Fibroblast of the aortic adventitia (primary cell): Measurements from ENCODE around the gene PIEZO2. TPM values are rescaled to one million over a fixed set of nuclear protein-coding genes. Genes with fewer than 3 reads are reported as not detected.

Source experiments
- DNase-seq: peaks from one replicate; pipeline ENCODE4 v3.0.0-alpha.2; 2010; ENCODE audit warnings: low read depth
- H3K4me3 ChIP-seq: 2 replicates; pipeline ENCODE4 v1.5.1; 2011; ENCODE audit warnings: low read depth, mild to moderate bottlenecking, control low read depth, low read length, moderate library complexity
- total RNA-seq: library from RNA; depleted of rRNA; stranded (reverse); fragments of >200 nt; gene quantifications from 2 replicates; pipeline ENCODE4 v1.2.3, GENCODE V29; 2012; ENCODE audit warnings: low replicate concordance
- TF ChIP-seq, protein P1 (sequence below): IDR thresholded peaks from 2 replicates; pipeline ENCODE4 v1.5.1; 2011; ENCODE audit warnings: mild to moderate bottlenecking, low read length, control low read depth, inconsistent platforms; ENCODE audit not compliant: insufficient read depth

The PIEZO2 gene
- total RNA-seq, 1 donor, result 1.6 TPM

DNA sequence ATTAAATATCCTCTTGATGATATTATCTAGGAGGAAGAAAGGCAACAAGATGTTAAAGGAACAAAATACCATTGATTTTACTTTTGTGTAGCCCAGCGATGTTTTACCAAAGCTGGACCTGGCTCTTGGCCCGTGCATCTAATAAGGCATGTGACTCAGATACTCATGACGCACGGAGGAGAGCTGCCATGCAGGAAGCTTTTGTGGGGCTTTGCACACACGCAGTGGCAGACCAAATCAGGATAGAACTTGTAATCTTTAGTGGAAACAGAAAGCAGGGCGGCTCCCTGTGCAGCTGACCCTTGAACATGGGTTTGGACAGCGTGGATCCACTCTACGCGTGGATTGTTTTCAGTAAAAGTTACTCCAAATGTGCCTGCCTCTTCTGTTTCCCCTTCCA is 433.6 kb downstream of the PIEZO2 start:
- TF ChIP-seq, protein P1, sequence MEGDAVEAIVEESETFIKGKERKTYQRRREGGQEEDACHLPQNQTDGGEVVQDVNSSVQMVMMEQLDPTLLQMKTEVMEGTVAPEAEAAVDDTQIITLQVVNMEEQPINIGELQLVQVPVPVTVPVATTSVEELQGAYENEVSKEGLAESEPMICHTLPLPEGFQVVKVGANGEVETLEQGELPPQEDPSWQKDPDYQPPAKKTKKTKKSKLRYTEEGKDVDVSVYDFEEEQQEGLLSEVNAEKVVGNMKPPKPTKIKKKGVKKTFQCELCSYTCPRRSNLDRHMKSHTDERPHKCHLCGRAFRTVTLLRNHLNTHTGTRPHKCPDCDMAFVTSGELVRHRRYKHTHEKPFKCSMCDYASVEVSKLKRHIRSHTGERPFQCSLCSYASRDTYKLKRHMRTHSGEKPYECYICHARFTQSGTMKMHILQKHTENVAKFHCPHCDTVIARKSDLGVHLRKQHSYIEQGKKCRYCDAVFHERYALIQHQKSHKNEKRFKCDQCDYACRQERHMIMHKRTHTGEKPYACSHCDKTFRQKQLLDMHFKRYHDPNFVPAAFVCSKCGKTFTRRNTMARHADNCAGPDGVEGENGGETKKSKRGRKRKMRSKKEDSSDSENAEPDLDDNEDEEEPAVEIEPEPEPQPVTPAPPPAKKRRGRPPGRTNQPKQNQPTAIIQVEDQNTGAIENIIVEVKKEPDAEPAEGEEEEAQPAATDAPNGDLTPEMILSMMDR, result no peak
- H3K4me3 ChIP-seq, result no peak overlapping the region
- peak; percentile 90 for DNase-seq

DNA sequence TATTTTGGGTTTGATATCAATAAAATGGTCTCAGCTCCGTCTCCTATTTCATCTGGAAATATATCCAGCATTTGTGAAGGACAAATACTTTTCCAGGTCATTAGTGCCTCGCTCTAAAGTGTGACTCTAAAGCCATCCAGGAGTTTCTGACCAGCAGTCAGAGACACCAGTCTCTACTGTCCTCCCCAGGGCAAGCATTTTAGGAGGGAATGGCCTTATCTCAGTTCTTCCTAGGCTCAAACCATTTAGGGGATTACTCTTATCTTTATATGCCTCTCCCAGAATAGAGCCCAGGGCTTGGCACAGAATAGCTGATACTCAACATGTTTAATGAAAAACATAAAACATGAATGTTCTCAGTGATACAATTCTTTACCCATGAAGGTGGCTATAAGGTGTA is 436.0 kb downstream of the PIEZO2 start:
- TF ChIP-seq, protein P1, result no peak
- no peak for DNase-seq
- H3K4me3 ChIP-seq, result no peak overlapping the region

DNA sequence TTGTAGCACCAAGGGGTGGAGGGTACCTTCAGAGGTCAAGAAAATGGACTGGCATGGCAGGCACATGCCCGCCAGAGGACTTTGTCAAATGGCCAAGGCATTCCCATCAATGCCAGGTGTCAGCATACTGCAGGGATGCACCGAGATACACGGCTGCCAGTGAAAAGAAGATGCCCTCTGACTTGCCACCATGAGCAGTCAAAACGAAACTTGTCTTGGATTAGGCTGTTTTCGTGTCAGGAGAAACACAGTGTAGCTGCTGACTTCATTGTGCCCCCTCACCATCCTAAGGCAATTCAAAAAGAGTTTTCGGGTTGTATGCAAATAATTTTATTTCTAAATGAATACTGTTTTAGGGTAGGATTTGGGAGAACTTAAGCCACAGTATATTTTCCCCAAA is 442.1 kb downstream of the PIEZO2 start:
- no peak overlapping the region for H3K4me3 ChIP-seq
- DNase-seq, result no peak
- TF ChIP-seq, protein P1, result no peak

DNA sequence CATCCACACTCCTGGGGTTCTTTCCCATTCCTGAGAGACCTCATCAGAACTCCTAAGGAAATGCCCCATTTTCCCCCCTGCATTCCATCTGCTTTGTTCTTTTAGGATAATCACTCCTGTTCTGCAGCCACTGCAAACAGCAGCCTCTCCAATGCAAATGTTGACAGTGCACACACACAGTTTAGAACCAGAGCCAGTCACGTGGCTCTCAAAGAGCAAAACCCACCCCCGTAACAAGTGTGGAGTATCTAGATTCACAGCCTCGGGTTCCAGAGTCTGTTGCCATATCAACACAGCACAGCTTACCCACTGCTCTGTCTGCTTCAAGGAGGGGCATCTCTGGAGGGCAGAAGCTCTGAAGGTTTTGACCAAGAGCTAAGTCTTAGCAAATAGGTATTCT is 443.6 kb downstream of the PIEZO2 start:
- TF ChIP-seq, protein P1, result no peak
- no peak for DNase-seq
- no peak overlapping the region for H3K4me3 ChIP-seq

DNA sequence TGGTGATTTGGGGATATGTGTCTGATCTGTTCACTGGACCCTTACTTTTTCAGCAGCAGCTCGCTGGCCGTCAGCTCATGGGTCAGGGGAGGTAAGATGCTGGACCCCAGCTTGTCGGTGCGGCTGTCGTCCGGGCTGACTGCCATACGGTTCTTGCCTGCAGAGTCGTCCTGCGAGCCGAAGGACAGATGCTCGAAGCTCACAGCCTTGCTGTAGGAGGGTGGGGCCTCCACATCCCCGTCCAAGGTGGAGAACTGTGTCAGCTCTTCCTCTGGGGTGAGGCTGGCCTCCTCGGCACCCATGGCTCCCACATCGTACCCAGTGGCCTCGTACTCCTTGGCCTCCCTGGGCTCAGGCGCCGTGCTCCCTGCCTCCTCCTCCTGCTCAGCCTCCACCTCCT is 444.1 kb downstream of the PIEZO2 start:
- TF ChIP-seq, protein P1, result no peak
- no peak overlapping the region for H3K4me3 ChIP-seq
- no peak for DNase-seq

DNA sequence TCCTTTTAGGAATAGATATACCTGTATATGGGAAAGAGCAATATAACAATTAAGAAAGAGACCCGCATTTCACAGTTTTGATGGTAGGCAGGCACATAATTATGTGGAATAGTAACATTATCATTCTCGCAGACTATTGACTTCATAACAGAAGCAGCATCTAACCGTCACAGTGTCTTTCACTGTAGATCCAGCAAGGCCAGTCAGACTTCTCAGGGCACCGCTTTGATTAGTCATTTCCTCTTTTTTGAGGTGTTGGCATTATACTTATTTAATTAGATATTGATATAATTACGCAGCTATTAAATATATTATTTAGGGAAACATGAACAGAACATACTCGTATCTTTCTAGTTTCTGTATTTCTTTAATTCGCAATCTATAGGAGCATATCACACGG is 447.2 kb downstream of the PIEZO2 start:
- TF ChIP-seq, protein P1, result no peak
- no peak for DNase-seq
- no peak overlapping the region for H3K4me3 ChIP-seq

DNA sequence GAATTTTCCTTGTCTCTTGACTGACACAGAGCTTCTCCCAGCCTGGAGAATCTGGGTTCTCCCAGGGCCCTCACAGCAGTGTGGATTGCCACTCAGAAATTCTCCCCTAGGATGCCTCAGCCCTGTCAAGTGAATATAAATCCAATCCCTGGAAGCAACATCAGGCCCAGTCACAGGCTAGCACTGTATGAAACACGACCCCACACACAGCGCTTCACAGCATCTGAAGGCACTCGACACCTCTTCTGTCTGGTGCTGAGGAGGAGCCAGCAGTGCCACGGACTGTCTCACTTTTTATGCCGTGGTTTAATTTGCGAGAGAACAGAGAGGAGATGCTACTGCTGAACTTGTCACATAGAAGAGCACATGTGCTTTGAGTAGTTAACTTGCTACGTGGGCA is 459.0 kb downstream of the PIEZO2 start:
- H3K4me3 ChIP-seq, result no peak overlapping the region
- TF ChIP-seq, protein P1, result no peak
- no peak for DNase-seq
